Kidney epithelial cell (primary cell): ENCODE measurements around the gene CCNH. TPM values are rescaled to one million over a fixed set of nuclear protein-coding genes. Genes with fewer than 3 reads are reported as not detected.

ENCODE experiments used
- DNase-seq: peaks from one replicate; pipeline ENCODE4 v3.0.0-alpha.2; 2010; ENCODE audit warnings: low read depth
- H3K27me3 ChIP-seq: 2 replicates; pipeline ENCODE4 v1.6.0; 2011; ENCODE audit warnings: low read length; ENCODE audit not compliant: control insufficient read depth, insufficient read depth
- H3K36me3 ChIP-seq: 2 replicates; pipeline ENCODE4 v1.5.1; 2011; ENCODE audit warnings: low read length; ENCODE audit not compliant: control insufficient read depth, insufficient read depth
- H3K4me3 ChIP-seq: 2 replicates; pipeline ENCODE4 v1.5.1; 2011; ENCODE audit warnings: low read depth, mild to moderate bottlenecking, control low read depth, low read length
- CTCF ChIP-seq: IDR thresholded peaks from 2 replicates; pipeline ENCODE4 v1.5.1; 2011; ENCODE audit warnings: mild to moderate bottlenecking, moderate library complexity, low read length, control low read depth, inconsistent platforms; ENCODE audit not compliant: insufficient read depth, poor library complexity, severe bottlenecking
- total RNA-seq: library from RNA; depleted of rRNA; stranded (reverse); fragments of >200 nt; gene quantifications from 2 replicates; pipeline ENCODE4 v1.2.3, GENCODE V29; 2015

Gene CCNH
- total RNA-seq, 1 donor from 2014 or later: 57.4 TPM

- Histone ChIP-seq H3K27me3 (no peaks in the 10 kb centered on the region), H3K4me3 (no peak overlapping the region), H3K36me3 (no peaks in the 10 kb centered on the region)
- no peak for DNase-seq
- no peak for TF ChIP-seq CTCF
Measured at GRCh38 chr5:87437724-87438123, 25.0 kb upstream of the CCNH start.

- no peak for TF ChIP-seq CTCF
- Histone ChIP-seq H3K36me3 (no peaks in the 10 kb centered on the region), H3K27me3 (no peaks in the 10 kb centered on the region), H3K4me3 (no peak overlapping the region)
- DNase-seq: no peak
Measured at GRCh38 chr5:87435144-87435694, 22.5 kb upstream of the CCNH start.

- TF ChIP-seq CTCF: no peak
- DNase-seq: no peak
- Histone ChIP-seq H3K36me3 (no peaks in the 10 kb centered on the region), H3K4me3 (no peak overlapping the region), H3K27me3 (no peaks in the 10 kb centered on the region)
Measured at GRCh38 chr5:87434461-87434860, 21.7 kb upstream of the CCNH start.

GRCh38 chr5:87433945-87434344, 21.2 kb upstream of the CCNH start:
- H3K4me3 ChIP-seq: no peak overlapping the region
- no peak for TF ChIP-seq CTCF
- no peaks in the 10 kb centered on the region for H3K27me3 ChIP-seq
- DNase-seq: no peak
- H3K36me3 ChIP-seq: no peaks in the 10 kb centered on the region

- no peak overlapping the region for H3K4me3 ChIP-seq
- H3K36me3 ChIP-seq: no peaks in the 10 kb centered on the region
- DNase-seq: no peak
- TF ChIP-seq CTCF: no peak
- H3K27me3 ChIP-seq: no peaks in the 10 kb centered on the region
Measured at GRCh38 chr5:87432460-87432859, 19.7 kb upstream of the CCNH start.

GRCh38 chr5:87430863-87431457, 18.2 kb upstream of the CCNH start:
- no peak for DNase-seq
- Histone ChIP-seq H3K36me3 (no peaks in the 10 kb centered on the region), H3K27me3 (no peaks in the 10 kb centered on the region), H3K4me3 (no peak overlapping the region)
- no peak for TF ChIP-seq CTCF
